CD4-positive, alpha-beta T cell treated with Interleukin-15 for 4 hours (primary cell): Measurements from ENCODE around the gene ABCC10.
"Not testable (repeated sequence)": the region's sequence is repeated elsewhere in the genome, so short reads cannot be mapped to it uniquely, and the experiment has no call there.

Experiments
- DNase-seq: peaks from one replicate; pipeline ENCODE4 v3.0.0-alpha.2; 2020; ENCODE audit warnings: low spot score

The ABCC10 gene

DNA sequence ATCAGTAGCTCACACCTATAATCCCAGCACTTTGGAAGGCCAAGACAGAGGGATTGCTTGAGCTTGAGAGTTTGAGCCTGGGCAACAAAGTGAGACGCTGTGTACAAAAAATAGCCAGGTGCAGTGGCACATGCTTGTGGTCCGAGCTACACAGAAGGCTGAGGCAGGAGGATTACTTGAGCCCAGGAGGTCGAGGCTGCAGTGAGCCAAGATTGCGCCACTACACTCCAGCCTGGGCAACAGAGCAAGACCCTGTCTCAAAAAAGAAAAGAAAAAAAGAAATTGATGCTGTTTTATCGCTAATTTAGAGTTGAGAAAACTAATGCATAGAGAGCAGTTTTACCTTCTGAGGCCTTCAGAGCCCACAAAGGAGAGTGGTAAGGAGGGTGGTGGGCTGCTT lies 71.0 kb downstream of the ABCC10 start:
- not testable (repeated sequence) for DNase-seq

DNA sequence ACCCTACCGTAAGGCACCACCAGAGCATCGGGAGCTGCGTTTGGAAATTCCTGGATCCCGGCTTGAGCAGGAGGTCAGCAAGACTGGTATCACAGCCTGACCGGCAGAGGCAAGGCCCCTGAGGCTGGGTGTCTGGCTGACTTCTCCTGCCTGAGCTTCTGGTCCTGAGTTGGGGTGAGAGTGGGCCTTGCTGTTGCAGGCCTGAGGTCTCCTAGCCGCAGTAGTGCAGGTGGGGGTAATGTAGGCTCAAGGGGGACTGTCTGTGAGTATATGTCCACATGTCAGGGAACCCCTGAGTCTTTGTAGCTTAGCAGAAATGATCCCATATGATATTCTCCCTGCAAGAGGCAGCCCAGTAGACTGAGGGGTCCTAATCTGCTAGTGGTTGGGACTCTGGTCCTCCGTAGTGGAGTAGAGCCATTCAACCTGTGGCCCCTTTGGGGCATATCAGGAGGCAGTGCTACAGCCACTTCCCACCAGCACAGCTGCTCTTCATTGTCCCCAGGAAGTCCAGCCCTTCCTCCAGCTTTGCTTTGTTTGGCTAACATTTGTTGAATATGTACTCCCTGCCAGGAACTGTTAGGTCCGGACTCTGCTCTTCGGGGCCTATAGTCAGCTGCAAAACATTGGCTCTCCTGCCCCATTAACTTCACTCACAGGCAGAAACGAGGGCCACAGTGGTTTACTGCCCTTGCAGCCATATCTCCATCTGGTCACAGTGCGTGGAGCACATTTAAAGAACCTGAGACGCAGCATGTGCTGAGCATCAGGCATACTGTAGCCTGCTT lies 71.9 kb downstream of the ABCC10 start:
- DNase-seq, result no peak
